ENCODE results near the gene ECM1. TPM values are rescaled to one million over a fixed set of nuclear protein-coding genes. Genes with fewer than 3 reads are reported as not detected.

ECM1 gene
- total and polyA plus RNA-seq, 2 donors (not counting 1 experiment from before 2014, with no cell fraction given), result 1.9 to 2.3 TPM

DNA sequence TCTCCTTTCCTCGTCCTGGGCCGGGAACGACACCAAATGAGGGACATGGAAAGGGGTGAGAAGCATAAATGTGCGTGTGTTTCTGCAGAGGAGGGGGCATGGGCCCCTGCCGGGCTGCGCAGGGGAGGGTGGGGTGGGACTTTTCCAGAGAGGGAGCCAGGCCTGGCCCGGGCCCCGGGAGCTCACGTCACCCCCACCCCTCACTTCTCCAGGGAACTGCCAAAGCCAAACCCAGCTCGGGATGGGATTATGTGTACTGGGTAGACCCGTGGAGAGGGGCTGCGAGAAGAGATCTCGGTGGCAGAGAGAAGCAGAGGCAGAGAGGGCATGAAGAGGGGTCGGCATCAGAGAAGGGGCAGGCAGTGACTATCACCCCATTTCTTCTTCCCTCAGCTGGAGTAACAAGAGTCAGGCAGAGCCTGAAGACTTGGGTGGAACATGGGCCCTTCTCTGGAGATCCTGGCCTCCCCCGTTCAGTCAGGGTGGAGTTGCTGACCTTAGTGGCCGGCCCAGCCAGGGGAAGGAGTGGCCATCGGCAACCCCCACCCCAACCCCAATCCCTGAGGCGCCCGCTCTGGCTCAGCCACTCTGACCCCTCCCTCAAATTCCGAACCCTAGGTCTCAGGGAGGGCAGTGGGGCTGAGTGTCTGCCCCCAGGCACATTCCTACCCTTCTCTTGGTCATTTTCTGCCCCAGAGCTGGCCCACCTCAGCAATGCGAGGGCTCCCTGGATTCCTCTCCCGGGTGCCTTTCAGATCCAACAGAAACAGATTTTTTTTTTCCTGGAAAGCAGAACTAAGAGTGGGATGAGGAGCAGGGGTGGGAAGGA is 42.5 kb downstream of the ECM1 start:
- peaks cover 18 to 28% of the 10 kb centered on the region in 2 donors for H3K4me1 ChIP-seq (ENCODE audit: control insufficient read depth in 2 of 2, insufficient read depth in 2 of 2, low read length in 2 of 2)
- no peaks in the 10 kb centered on the region for H3K36me3 ChIP-seq (replicated peaks in 1 of 2; ENCODE audit: control extremely low read depth in 1 of 2, control insufficient read depth in 1 of 2, extremely low read depth in 1 of 2, insufficient read depth in 2 of 2, low read length in 1 of 2)
- no peak overlapping the region for H3K4me2 ChIP-seq (replicated peaks; ENCODE audit: low read depth, low read length, poor library complexity, severe bottlenecking)
- no peaks in the 10 kb centered on the region for H4K20me1 ChIP-seq (ENCODE audit: control insufficient read depth, insufficient read depth, low read length, poor library complexity, severe bottlenecking)
- intact Hi-C loops (cut with micrococcal nuclease), result no loop called here
- POLR2A ChIA-PET, result no interaction called here
- peaks cover 28% of the 10 kb centered on the region for H3K4me1 Mint-ChIP-seq
- H2AFZ ChIP-seq (ENCODE audit: insufficient read depth, low read depth, low read length, poor library complexity, severe bottlenecking), result no peak overlapping the region
- H3K4me3 Mint-ChIP-seq, result peak overlapping the region; percentile 44
- H3K9me3 ChIP-seq (ENCODE audit: control extremely low read depth in 1 of 3, control insufficient read depth in 2 of 3, insufficient read depth in 1 of 3, low read length in 2 of 3), result no peaks in the 10 kb centered on the region
- no peaks in the 10 kb centered on the region for H3K9me3 Mint-ChIP-seq (ENCODE audit: insufficient read depth)
- DNase-seq (no peak), ATAC-seq (ENCODE audit: low read depth) (no peak)
- H3K27me3 ChIP-seq (replicated peaks in 1 of 4; ENCODE audit: control extremely low read depth in 1 of 4, control insufficient read depth in 3 of 4, insufficient read depth in 4 of 4, low read length in 3 of 4), result peaks cover 0 to 38% (median 9%) of the 10 kb centered on the region in 4 experiments
- no peak overlapping the region for H3K27ac ChIP-seq (ENCODE audit: low read length in 2 of 2)
- no peak overlapping the region for H3K9ac ChIP-seq (ENCODE audit: low read length)
- CTCF ChIA-PET, result interaction anchor here (2.5 kb wide), 1 partner anchor 10 kb away, joined by 11 read pairs; no protein-coding TSS in a partner anchor
- no peaks in the 10 kb centered on the region for H3K79me2 ChIP-seq (ENCODE audit: control insufficient read depth, insufficient read depth, low read length)
- H3K4me3 ChIP-seq (ENCODE audit: control extremely low read depth in 1 of 5, extremely low read depth in 1 of 5, insufficient read depth in 1 of 5, low read depth in 2 of 5, low read length in 4 of 5), result no peak overlapping the region
- WGBS (ENCODE audit: insufficient coverage), result 87% methylated on average over 12 of the region's 22 CpGs
- H3K27me3 Mint-ChIP-seq, result peaks cover 12% of the 10 kb centered on the region
- no peak overlapping the region for H3K27ac Mint-ChIP-seq
- TF ChIP-seq, protein P1, sequence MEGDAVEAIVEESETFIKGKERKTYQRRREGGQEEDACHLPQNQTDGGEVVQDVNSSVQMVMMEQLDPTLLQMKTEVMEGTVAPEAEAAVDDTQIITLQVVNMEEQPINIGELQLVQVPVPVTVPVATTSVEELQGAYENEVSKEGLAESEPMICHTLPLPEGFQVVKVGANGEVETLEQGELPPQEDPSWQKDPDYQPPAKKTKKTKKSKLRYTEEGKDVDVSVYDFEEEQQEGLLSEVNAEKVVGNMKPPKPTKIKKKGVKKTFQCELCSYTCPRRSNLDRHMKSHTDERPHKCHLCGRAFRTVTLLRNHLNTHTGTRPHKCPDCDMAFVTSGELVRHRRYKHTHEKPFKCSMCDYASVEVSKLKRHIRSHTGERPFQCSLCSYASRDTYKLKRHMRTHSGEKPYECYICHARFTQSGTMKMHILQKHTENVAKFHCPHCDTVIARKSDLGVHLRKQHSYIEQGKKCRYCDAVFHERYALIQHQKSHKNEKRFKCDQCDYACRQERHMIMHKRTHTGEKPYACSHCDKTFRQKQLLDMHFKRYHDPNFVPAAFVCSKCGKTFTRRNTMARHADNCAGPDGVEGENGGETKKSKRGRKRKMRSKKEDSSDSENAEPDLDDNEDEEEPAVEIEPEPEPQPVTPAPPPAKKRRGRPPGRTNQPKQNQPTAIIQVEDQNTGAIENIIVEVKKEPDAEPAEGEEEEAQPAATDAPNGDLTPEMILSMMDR (IDR thresholded peaks at IDR 0.05), result no peak
- TF ChIP-seq EZH2 (IDR thresholded peaks at IDR 0.05; ENCODE audit: borderline replicate concordance, insufficient read depth, low read depth, low read length, poor library complexity, severe bottlenecking), result no peak
